ENCODE measurements around the gene SIGMAR1. TPM values are rescaled to one million over a fixed set of nuclear protein-coding genes. Genes with fewer than 3 reads are reported as not detected.

Gene SIGMAR1
- total and polyA plus RNA-seq, 3 donors from 2014 or later, result 50.3 to 92.4 (median 87.1) TPM

GRCh38 chr9:34656992-34657391 lies 19.4 kb upstream of the SIGMAR1 start:
- Histone ChIP-seq H3K9me3 (no peaks in the 10 kb centered on the region), H3K27me3 (no peaks in the 10 kb centered on the region), H3K27ac (no peak overlapping the region), H3K4me1 (peaks cover 35% of the 10 kb centered on the region), H3K36me3 (ENCODE audit: low read depth, missing control alignments) (no peaks in the 10 kb centered on the region), H3K4me3 (no peak overlapping the region)
- intact Hi-C loops (cut with DNase I; ENCODE audit: low total_unique reads), result no loop called here
- no peak for TF ChIP-seq POLR2A (IDR thresholded peaks at IDR 0.05)
- TF ChIP-seq CTCF (IDR thresholded peaks at IDR 0.05), result no peak
- 93 to 96% methylated on average over 4 to 5 of the region's 5 CpGs for WGBS, 2 donors
- no peak for DNase-seq

GRCh38 chr9:34655394-34655793 lies 17.8 kb upstream of the SIGMAR1 start:
- Histone ChIP-seq H3K4me3 (no peak overlapping the region), H3K36me3 (ENCODE audit: low read depth, missing control alignments) (no peaks in the 10 kb centered on the region), H3K9me3 (no peaks in the 10 kb centered on the region), H3K4me1 (peaks cover 46% of the 10 kb centered on the region), H3K27me3 (no peaks in the 10 kb centered on the region), H3K27ac (no peak overlapping the region)
- intact Hi-C loops (cut with DNase I; ENCODE audit: low total_unique reads), result no loop called here
- 81 to 83% methylated on average over 4 to 5 of the region's 5 CpGs for WGBS, 2 donors
- DNase-seq, result no peak
- no peak for TF ChIP-seq CTCF (IDR thresholded peaks at IDR 0.05)
- no peak for TF ChIP-seq POLR2A (IDR thresholded peaks at IDR 0.05)

- whole genome bisulfite sequencing, 2 donors, result 19 to 40% methylated on average over 11 of the region's 11 CpGs
- no peak overlapping the region for H3K4me3 ChIP-seq
- peaks cover 46% of the 10 kb centered on the region for H3K4me1 ChIP-seq
- peak overlapping the region; percentile 26 to 37 for H3K27ac ChIP-seq
- TF ChIP-seq CTCF (IDR thresholded peaks at IDR 0.05), result no peak
- no peak for TF ChIP-seq POLR2A (IDR thresholded peaks at IDR 0.05)
- H3K27me3 ChIP-seq, result no peaks in the 10 kb centered on the region
- intact Hi-C loops (cut with DNase I; ENCODE audit: low total_unique reads), result no loop called here
- H3K9me3 ChIP-seq, result no peaks in the 10 kb centered on the region
- no peaks in the 10 kb centered on the region for H3K36me3 ChIP-seq (ENCODE audit: low read depth, missing control alignments)
- peak; percentile 77 for DNase-seq
These were observed 16.9 kb upstream of the SIGMAR1 start for GRCh38 chr9:34654323-34655051.

- TF ChIP-seq CTCF (IDR thresholded peaks at IDR 0.05) (no peak), POLR2A (IDR thresholded peaks at IDR 0.05) (no peak)
- DNase-seq, result peak; percentile 53
- H3K4me1 ChIP-seq, result peaks cover 46% of the 10 kb centered on the region
- no peak overlapping the region for H3K4me3 ChIP-seq
- no peaks in the 10 kb centered on the region for H3K27me3 ChIP-seq
- H3K9me3 ChIP-seq, result no peaks in the 10 kb centered on the region
- no peaks in the 10 kb centered on the region for H3K36me3 ChIP-seq (ENCODE audit: low read depth, missing control alignments)
- intact Hi-C loops (cut with DNase I; ENCODE audit: low total_unique reads), result no loop called here
- WGBS, 2 donors, result 35 to 49% methylated on average over 11 of the region's 11 CpGs
- peak overlapping the region in 1 of 2 donors; percentile 37 for H3K27ac ChIP-seq
These were observed 15.8 kb upstream of the SIGMAR1 start for GRCh38 chr9:34653151-34654072.

Measured in testis (tissue), 3 donors.